ENCODE data around the gene PSMA3. TPM values are rescaled to one million over a fixed set of nuclear protein-coding genes. Genes with fewer than 3 reads are reported as not detected.

PSMA3 gene
- total and polyA plus RNA-seq, 9 of the 15 experiments (the other 6 are each of a cell fraction or from before 2014, with no cell fraction given), result 129 to 786 (median 319) TPM

DNA sequence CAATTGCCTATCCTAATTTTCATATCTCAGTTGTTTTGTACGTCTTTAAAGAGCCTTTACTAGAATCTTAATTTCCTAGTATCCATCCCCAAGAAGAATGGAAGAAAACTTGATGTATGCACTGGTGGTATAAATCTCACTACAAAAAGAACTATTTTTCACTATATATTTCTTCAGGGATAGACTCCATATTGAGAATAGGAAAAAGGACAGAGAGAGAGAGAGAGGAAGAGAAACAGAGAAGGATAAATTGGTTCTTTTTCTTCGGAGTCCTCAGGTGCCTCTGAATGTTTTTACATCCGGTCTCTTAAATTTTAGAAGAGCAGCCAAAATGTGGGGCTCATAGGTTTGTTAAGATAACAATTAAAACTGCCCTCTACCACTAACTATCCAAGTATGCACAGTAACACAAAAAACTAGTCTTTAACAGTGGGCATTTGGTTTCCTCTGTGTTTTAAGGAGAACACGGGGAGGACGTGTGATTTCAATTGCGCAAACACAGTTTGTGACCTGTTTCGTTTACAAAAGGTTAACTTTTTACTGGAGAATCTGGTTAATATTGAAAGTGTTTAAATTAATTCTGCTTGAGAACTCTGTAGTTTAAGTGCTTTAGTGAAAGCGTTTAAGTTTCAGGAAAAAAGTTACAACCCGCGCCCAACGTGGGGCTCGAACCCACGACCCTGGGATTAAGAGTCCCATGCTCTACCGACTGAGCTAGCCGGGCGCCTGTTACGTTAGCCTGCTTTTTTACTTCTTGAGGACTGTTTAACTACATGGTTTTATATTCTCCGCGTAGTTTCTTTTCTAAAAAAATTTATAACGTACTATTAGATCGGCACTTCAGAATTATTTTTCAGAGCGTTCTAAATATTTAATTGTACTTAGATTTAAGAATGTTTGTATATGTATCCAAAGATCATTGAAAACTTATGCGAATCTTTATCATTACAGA, 5.1 kb upstream of the PSMA3 start (continued):
- no peak for TF ChIP-seq ZNF75A (CRISPR knock-in tag; IDR thresholded peaks at IDR 0.05)
- no peak for TF ChIP-seq MCM7 (IDR thresholded peaks at IDR 0.05)
- TF ChIP-seq, protein P1, sequence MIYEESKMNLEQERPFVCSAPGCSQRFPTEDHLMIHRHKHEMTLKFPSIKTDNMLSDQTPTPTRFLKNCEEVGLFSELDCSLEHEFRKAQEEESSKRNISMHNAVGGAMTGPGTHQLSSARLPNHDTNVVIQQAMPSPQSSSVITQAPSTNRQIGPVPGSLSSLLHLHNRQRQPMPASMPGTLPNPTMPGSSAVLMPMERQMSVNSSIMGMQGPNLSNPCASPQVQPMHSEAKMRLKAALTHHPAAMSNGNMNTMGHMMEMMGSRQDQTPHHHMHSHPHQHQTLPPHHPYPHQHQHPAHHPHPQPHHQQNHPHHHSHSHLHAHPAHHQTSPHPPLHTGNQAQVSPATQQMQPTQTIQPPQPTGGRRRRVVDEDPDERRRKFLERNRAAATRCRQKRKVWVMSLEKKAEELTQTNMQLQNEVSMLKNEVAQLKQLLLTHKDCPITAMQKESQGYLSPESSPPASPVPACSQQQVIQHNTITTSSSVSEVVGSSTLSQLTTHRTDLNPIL (CRISPR knock-in tag; IDR thresholded peaks at IDR 0.05), result no peak
- TF ChIP-seq BRD9 (IDR thresholded peaks at IDR 0.05; ENCODE audit: low read depth, partially characterized antibody), result peak; percentile 97
- no peak for TF ChIP-seq NCOA4 (IDR thresholded peaks at IDR 0.05; ENCODE audit: partially characterized antibody)
- peak in 1 of 2 experiments; percentile 48 for TF ChIP-seq NCOA2 (IDR thresholded peaks at IDR 0.05; ENCODE audit: partially characterized antibody in 2 of 2)
- TF ChIP-seq ZNF124 (CRISPR knock-in tag; IDR thresholded peaks at IDR 0.05), result no peak
- TF ChIP-seq DDX20 (tag; IDR thresholded peaks at IDR 0.05; ENCODE audit: low read depth), result no peak
- no peak for TF ChIP-seq TCF7L2 (IDR thresholded peaks at IDR 0.05; ENCODE audit: low read depth, low read length)
- TF ChIP-seq ZNF77 (CRISPR knock-in tag; IDR thresholded peaks at IDR 0.05), result no peak
- no peak for TF ChIP-seq HMG20B (CRISPR knock-in tag; IDR thresholded peaks at IDR 0.05)
- TF ChIP-seq ESRRA (IDR thresholded peaks at IDR 0.05; ENCODE audit: borderline replicate concordance, low read depth), result no peak
- TF ChIP-seq ZNF146 (CRISPR knock-in tag; IDR thresholded peaks at IDR 0.05; ENCODE audit: unreplicated experiment), result no peak
- TF ChIP-seq, protein P2, sequence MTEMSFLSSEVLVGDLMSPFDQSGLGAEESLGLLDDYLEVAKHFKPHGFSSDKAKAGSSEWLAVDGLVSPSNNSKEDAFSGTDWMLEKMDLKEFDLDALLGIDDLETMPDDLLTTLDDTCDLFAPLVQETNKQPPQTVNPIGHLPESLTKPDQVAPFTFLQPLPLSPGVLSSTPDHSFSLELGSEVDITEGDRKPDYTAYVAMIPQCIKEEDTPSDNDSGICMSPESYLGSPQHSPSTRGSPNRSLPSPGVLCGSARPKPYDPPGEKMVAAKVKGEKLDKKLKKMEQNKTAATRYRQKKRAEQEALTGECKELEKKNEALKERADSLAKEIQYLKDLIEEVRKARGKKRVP (CRISPR knock-in tag; IDR thresholded peaks at IDR 0.05), result no peak
- TF ChIP-seq HLTF (IDR thresholded peaks at IDR 0.05), result no peak
- TF ChIP-seq MAZ (CRISPR knock-in tag; conservative IDR thresholded peaks at IDR 0.05 in 1 of 2, IDR thresholded peaks at IDR 0.05 in 1 of 2), result no peak
- TF ChIP-seq NFIC (IDR thresholded peaks at IDR 0.05), result peak; percentile 53; the same call in 1 of the 2 replicates
- TF ChIP-seq BRCA1 (IDR thresholded peaks at IDR 0.05), result no peak
- TF ChIP-seq BRCA1 (CRISPR knock-in tag; IDR thresholded peaks at IDR 0.05), result no peak
- TF ChIP-seq MYC (IDR thresholded peaks at IDR 0.05; ENCODE audit: low read depth, low read length), result peak; percentile 46; the same call in 1 of the 2 replicates
- no peak for TF ChIP-seq MYC (CRISPR knock-in tag; IDR thresholded peaks at IDR 0.05; ENCODE audit: borderline replicate concordance, low read depth)
- TF ChIP-seq TAF7 (tag; IDR thresholded peaks at IDR 0.05), result no peak
- TF ChIP-seq FOXP1 (CRISPR knock-in tag; IDR thresholded peaks at IDR 0.05), result no peak
- TF ChIP-seq ETV6 (IDR thresholded peaks at IDR 0.05; ENCODE audit: borderline replicate concordance in 1 of 2, low read depth in 2 of 2, low read length in 1 of 2), result no peak
- TF ChIP-seq ETV6 (CRISPR knock-in tag; IDR thresholded peaks at IDR 0.05; ENCODE audit: borderline replicate concordance), result no peak
- no peak for TF ChIP-seq SREBF1 (IDR thresholded peaks at IDR 0.05; ENCODE audit: borderline replicate concordance, low read depth, low read length)
- TF ChIP-seq TCF7 (IDR thresholded peaks at IDR 0.05; ENCODE audit: borderline replicate concordance), result no peak
- TF ChIP-seq ZZZ3 (IDR thresholded peaks at IDR 0.05), result no peak
- TF ChIP-seq, protein P3, sequence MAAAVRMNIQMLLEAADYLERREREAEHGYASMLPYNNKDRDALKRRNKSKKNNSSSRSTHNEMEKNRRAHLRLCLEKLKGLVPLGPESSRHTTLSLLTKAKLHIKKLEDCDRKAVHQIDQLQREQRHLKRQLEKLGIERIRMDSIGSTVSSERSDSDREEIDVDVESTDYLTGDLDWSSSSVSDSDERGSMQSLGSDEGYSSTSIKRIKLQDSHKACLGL (CRISPR knock-in tag; IDR thresholded peaks at IDR 0.05; ENCODE audit: borderline replicate concordance, poor library complexity, severe bottlenecking), result no peak

Data from K562 (cell line).